Cardiac fibroblast (primary cell): ENCODE measurements around the gene FSTL3.

Experiments used
- DNase-seq, 2 donors: peaks; one replicate each; pipeline versions ENCODE4 v3.0.0 to v3.0.0-alpha.2; 2010; ENCODE audit warnings: low read depth in 2 of 2
- H3K4me3 ChIP-seq, 2 donors: replicated peaks in 1 of 2; 1 replicate in 1 of 2; 2 replicates in 1 of 2; pipeline ENCODE4 v1.5.1; 2011; ENCODE audit warnings: low read depth in 2 of 2, low read length in 2 of 2, mild to moderate bottlenecking in 2 of 2, moderate library complexity in 1 of 2
- CTCF ChIP-seq: IDR thresholded peaks from one replicate; pipeline ENCODE4 v1.5.1; 2011; ENCODE audit warnings: low read depth, mild to moderate bottlenecking, low read length, inconsistent platforms

FSTL3 gene

GRCh38 chr19:711254-711653 is 35.1 kb downstream of the FSTL3 start:
- no peak overlapping the region for H3K4me3 ChIP-seq
- TF ChIP-seq CTCF: no peak
- no peak for DNase-seq

DNA sequence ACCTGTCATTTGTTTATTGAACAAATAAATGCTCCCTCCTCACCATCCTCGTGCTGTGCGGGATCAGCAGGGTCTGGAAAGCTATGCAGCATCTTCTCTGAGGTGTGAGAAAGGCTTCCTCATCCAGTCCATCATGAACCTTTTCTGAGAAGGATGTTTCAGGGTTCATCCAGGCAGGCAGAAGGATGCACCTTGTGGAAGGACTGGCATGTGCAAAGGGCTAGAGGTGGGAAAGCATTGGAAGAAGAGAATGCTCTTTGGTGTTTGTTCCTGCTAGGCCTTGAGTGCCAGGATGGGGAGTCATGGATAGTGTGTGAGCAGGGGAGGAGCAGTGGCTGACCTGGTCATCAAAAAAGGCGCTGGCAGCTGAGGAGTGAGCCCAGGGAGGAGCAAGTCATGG is 39.2 kb downstream of the FSTL3 start:
- DNase-seq: no peak
- no peak for TF ChIP-seq CTCF

DNA sequence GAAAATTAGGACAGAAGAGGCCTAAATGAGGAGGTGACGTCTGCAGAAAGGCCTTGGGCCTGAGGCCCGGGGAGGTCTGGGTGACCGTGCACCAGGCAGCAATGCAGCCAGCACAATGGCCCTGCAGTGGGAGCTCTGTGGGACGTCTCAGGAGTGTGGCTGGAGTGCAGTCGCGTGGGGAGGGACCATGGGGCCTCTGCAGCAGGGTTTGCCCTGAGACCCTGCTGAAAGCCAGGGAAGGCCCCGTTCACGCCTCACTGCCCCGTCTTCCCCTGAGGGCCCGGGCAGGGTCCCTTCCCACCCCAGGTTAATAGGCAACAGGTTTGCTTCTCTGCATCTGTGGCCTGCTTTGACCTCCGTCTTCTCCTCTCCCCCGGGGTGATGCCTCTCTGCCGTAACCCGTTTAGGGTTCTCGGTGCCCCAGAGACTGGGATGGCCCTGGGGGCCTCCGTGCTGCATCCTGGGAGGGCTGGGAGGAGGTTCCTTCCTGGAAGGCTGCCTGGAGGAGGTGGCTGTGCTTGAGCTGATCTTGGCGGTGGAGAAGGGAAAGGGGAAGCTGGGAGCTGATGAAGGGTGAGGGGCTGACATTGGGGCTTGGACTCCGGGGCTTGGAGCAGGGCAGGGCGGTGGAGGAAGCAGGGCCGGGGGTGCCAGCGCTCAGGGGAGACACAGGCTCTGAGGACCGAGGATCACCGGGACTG is 42.2 kb downstream of the FSTL3 start:
- DNase-seq: no peak
- TF ChIP-seq CTCF: no peak
- H3K4me3 ChIP-seq: no peak overlapping the region

More for the DNA sequence above, 39.2 kb downstream of the FSTL3 start:
- H3K4me3 ChIP-seq: no peak overlapping the region

GRCh38 chr19:718991-719512 is 42.9 kb downstream of the FSTL3 start:
- H3K4me3 ChIP-seq: no peak overlapping the region

DNA sequence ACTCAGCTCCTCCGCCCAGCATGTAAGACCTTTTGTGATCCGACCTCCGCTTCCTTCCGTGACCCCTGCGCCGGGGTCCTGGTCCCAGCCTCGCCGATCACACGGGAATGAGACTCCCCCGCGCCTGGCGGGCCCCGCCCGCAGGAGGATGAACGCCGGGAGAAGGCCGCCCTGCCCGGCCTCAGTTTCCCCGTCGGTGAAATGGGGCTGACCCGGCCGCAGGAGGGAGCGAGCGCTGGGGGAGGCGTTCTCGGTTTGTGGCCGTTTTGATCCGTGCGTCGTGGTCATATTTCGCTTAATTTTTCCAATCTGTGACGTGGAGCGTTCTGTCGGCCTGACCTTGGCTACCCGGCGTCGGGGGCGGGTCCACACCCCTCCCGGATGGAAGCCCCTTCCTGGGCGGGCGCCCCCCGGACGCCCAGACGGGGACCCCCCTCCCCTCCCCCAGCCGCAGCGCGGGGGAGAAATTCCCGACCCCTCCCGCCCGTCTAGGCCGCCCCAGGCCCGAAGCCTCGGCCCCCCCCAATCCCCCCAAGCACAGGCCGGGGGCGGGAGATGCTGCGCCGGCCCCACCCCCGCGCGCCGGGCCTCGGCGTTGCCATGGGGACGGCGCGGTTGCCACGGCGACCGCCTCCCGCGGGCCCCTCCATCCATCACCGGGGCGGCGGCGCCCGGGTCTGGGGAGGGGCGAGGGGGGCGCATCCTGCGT is 43.6 kb downstream of the FSTL3 start:
- no peak for TF ChIP-seq CTCF
- DNase-seq: no peak
- no peak overlapping the region for H3K4me3 ChIP-seq

More at GRCh38 chr19:718991-719512, 42.9 kb downstream of the FSTL3 start:
- peak in 1 of 2 donors; percentile 84 for DNase-seq
- no peak for TF ChIP-seq CTCF

GRCh38 chr19:720345-721160 is 44.4 kb downstream of the FSTL3 start:
- TF ChIP-seq CTCF: no peak
- no peak for DNase-seq
- no peak overlapping the region for H3K4me3 ChIP-seq
